Amniotic stem cell (primary cell): ENCODE data around the gene ERGIC3.
"Not testable (repeated sequence)": the region's sequence is repeated elsewhere in the genome, so short reads cannot be mapped to it uniquely, and the experiment has no call there.

Experiments
- DNase-seq: peaks from one replicate; lab custom pipeline; 2025; lab: John Stamatoyannopoulos, UW

Gene ERGIC3

DNA sequence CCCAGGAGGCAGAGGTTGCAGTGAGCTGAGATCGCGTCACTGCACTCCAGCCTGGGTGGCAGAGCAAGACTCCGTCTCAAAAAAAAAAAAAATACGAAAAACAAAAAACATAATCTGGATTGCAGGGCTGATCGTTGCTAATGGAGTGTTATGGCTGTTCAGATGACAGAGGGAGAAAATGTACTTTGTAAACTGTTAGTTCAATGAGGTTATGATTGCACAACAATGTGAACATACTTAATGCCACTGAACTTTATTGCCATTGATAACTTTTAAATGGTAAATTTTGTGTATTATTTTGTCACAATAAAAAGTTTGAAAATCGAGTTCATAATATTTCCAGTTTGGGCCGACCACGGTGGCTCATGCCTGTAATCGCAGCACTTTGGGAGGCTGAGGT, 22.9 kb upstream of the ERGIC3 start:
- DNase-seq: no peak

DNA sequence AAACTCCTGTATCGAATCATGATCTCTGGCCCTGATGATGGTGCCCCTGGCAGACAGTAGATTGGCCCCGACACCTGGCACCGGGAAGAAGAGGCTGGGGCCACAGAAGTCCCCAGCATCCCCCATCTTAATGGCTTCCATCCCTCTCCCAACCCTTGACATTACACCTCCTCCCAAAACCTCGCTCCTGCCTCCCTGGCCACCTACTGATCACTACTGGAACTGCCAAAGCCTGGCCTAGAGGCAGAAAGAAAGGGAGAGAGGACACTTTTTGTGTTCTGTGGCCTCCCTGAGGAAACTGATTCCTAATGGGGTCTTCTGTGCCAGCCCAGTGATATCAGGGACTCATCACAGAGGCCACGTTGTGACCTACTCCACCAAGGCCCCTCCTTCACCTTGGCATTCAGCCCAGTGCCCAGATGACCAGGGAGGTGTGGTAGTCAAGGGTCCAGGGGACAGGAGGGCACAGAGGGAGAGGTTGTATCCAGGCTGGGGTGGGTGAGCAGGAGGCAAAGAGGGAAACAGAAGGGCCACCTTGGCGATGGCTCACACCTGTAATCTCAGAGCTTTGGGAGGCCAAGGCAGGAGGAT, 18.5 kb upstream of the ERGIC3 start:
- DNase-seq: no peak

DNA sequence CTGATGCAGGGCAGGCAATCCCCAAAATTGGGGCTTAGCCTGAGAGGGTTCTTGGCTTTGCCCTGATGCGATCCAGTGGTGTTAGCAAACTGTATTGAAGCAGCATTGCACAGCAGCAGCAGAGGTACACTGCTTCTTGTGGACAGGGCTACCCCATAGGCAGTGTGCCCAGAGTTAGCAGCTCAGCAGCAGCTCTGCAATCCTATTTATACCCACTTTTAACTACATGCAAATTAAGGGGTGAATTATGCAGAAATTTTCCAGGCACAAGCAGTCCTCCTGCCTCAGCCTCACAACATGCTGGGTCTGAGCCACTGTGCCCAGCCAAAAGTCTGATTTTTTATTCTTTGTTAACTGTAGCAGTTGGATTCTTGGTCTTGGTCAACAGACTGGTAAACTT, 16.2 kb upstream of the ERGIC3 start:
- no peak for DNase-seq

DNA sequence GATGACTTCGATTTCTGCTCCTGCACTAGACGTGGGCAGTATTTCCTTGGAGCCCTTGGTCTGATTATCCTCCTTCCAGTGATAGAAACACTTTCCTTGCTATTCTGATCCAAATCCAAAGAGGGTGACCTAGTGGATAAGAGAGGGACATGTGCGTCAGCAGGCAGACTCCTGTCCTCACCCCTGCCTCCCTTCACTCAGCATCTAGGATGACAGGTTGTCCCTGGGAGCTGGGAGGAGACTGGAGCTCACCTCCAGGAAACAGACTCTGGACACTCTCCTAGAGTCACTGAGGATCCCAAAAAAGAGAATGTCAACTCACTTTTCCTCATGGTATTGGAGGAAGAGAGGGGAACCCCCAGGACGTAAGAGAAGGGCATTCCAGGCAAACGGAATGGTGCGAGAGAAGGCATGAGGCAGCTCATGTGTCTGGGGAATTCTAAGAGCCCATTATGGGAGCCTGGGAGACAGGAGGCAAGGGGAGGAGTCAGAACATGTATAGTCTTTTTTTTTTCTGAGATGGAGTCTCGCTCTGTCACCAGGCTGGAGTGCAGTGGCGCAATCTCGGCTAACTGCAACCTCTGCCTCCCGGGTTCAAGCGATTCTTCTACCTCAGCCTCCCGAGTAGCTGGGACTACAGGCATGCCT, 14.6 kb upstream of the ERGIC3 start:
- DNase-seq: no peak

DNA sequence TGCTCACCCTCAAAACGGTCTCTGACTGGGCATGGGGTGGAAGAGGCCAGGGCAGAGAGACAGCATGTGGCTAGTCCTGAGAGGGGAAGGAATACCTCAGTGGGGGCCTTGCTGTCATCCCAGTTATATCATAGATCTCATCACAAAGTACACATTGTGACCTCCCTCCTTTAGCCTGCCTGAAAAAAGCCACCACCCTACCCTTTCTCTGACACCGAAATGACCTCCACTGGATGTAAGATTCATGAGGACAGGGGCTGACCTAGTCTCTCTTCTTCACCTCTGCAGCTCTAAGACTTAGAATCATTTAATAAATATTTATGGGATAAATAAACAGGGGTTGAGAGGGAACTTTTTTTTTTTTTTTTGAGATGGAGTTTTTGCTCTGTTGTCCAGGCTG, 12.3 kb upstream of the ERGIC3 start, which contains the start of gene C20orf173:
Gene C20orf173 (minus strand): TSS at position 101 of the 400 bp plus-strand sequence. CDS start 279 bp downstream, outside the sequence.
- no peak for DNase-seq

DNA sequence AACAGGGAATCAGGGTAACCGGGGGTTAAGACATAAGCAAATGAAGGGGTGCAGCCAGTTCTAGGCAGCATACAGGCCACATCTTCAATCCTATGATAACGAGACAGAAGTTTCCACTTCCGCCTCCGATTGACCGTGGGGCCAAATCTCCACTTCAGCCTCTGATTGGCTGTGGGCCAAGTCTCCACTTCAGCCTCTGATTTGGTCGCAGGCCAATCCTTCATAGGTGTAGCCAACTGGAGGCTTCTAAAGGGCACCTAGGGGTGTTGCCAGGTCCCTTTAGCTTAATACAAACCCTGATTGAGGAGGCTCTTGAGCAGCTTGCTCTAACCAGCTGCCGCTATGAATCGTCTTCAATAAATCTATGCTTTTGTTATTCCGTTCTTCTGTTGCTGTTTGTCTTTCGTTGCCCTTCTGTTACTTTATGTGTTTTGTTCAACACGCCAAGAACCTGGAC, 2.1 kb upstream of the ERGIC3 start:
- no peak for DNase-seq

DNA sequence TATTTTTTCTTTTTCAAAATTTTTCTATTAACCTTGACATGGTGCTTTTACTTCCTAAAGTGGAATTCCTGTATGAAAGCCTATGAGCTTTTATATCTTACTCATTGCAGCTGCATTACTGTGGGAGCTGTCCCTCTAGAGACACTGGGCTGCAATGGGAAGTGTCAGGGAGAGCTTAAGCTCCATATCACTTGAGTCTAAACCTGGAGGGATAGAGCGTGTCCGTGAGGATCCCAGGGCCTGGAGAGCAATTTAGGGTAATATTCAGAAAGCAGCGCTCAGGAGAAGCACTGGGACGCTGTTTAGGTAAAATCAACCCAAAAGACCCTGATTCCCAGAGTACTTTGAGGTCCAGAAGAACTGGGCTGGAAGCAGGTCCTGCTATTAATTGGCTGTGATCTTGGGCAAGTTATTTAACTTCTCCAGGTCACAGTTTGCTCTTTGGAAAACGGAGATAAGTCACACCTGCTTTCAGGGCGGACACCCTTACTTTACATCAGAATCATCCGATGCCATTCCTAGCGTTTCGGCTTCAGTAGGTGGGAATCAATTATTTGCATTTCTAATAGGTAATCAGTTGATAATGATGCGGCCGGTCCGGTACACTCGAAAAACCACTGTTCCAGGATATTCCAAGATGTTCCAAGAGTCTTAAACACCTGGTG, 628 bp upstream of the ERGIC3 start:
- no peak for DNase-seq

DNA sequence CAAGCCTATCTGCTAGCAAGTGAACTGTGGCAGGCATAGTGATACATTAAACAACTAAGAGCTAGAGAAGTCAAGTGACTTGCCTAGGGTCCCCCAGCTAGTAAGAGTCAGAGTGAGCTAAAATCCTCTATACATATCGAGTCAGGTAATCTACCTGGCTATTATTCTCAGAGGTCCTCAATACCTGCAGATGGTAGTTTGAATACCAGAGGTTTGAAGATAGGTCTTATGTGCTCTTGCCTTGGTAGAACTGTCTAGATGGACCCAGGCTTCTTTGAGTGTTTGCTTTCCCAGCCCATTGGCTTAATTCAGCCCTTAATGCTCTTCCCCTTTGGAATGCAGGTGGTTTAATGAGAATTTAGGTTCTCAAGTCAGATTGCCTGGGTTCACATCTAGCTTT, 1.1 kb downstream of the ERGIC3 start:
- DNase-seq: no peak

DNA sequence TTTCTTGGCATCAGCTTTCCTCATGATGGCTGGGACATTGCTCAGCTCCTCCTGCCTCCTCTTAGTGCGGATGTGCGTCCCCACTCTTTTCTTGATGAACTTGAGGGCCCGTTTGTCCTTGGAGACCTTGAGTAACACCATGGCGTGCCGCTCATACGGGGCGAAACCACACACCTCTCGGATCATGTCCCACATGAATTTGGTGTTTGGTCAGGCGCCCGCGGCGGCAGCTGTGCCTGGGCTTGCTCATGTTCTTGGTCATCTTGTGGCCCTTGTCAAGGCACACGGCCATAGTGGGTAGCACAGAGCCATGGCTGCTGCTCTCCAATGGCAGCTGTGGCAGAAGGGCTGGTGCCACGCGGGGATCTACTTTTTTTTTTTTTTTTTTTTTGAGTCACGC, 2.6 kb downstream of the ERGIC3 start:
- no peak for DNase-seq

DNA sequence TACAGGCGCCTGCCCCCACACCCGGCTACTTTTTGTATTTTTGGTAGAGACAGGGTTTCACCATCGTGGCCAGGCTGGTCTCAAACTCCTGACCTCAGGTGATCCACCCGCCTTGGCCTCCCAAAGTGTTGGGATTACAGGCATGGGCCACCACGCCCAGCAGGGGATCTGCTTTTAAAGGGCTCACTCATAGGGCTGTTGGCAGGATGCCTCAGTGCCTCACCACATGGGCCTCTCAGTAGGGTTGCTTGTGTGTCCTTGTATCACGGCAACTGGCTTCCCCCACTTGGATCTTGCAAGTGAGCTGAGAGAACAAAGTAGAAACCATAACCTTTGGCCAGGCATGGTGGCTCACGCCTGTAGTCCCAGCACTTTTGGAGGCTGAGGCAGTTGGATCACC, 3.1 kb downstream of the ERGIC3 start:
- not testable (repeated sequence) for DNase-seq

DNA sequence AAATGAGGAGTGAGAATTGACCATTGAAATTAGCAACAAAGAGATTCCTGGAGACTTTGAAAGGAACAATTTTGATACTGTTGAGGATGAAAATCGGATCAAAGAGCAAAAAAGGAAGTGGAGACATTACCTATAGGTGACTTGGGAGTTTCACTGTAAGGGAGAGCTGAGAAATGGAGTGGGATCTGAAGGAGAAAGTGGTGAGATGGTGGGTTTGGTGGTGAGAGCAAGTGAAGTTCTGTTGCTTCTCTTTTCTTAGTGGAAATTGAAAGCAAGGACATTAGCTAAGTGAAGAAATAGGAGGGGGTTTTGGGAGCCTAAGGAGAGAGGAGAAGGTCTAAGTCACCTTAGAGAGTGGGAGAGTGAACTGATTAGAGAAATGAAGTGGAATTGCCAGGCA, 4.2 kb downstream of the ERGIC3 start:
- DNase-seq: no peak

DNA sequence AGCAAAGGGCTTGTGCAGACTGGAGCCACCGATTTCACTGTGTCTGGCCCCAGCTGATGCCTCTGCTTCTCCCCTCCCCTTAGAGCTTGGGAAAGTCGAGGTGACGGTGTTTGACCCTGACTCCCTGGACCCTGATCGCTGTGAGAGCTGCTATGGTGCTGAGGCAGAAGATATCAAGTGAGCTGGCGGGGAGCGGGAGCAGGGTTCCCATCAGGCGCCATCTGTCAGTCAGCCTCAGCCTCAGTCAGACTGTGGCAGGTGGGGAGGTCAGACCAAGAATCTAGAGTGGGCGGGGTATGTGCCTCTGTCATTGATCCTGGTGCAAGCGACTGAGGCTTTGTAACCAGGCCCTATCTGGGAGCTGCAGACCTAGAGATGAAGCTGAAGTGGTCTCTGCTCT, 5.5 kb downstream of the ERGIC3 start:
- DNase-seq: no peak

DNA sequence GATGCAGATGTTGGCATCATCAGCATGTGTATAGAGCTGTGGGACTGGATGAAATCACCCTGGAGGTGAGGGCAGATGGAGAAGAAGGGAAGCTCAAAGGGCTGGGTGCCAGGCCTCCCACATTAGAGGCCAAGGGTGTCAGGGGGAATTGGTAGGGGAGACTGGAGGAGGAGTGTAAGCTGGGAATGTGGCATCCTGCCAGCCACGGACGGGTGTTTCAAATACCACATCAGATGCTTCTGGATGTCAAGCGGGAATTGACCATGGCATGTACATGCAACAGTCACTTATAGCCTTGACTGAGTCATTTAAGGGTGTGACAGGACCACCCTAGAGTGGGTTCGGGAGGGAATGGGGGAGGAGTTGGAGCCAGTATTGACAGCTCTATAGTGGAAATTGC, 9.6 kb downstream of the ERGIC3 start:
- DNase-seq: no peak

DNA sequence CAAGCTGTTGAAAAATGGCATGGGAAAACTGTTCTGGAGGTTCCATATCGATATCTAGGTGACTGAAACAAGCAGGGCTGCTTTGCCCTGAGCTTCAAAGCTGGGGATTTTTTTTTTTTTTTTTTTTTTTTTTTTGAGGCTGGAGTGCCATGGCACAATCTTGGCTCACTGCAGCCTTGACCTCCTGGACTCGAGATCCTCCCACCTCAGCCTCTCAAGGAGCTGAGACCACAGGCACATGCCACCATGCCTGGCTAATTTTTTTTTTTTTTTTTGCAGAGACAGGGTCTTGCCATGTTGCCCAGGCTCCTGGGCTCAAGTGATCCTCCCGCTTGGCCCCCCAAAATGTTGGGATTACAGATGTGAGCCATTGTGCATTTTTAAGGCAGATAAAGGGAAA, 11.0 kb downstream of the ERGIC3 start:
- no peak for DNase-seq

DNA sequence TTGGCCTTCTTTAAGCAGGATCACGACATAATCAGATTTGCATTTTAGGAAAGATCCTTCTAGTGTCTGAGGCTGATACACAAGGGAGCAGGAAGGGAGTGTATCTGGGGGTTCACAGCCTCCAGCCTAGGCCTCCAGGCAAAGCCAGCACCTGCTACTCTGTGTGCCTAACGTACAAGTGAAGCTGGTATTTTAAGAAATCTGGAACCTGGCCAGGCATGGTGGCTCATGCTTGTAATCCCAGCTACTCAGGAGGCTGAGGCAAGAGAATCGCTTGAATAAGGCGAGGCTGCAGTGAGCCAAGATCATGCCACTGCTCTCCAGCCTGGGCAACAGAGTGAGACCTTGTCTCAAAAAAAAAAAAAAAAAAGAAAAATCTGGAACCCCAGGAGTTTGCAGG, 13.6 kb downstream of the ERGIC3 start:
- DNase-seq: not testable (repeated sequence)

DNA sequence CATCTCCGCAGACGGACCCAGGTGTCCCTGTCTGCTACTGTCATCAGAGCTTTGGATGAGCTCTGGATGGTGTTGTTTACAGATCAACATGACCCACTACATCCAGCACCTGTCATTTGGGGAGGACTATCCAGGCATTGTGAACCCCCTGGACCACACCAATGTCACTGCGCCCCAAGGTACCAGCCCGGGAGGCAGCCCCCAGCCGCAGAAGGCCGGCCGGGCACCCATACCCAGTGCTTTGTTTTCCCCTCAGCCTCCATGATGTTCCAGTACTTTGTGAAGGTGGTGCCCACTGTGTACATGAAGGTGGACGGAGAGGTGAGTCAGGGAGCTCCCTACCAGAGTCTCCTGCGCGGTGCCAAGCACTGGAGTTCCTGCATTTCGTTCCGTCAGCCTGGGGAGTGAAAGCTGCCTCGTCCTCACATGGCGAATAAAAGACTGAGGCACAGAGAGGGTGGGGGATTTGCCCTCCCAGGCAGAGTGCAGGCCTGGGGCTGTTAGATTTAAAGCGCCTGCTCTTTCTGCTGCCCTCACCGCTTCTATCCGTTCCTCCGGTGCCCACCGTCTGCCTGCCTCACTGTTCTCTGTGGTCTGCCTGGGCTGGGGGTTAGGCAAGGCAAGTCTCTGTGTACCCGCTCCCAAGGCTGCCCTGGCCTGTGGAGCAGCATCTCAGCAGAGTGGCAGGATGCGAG, 14.2 kb downstream of the ERGIC3 start:
- no peak for DNase-seq

DNA sequence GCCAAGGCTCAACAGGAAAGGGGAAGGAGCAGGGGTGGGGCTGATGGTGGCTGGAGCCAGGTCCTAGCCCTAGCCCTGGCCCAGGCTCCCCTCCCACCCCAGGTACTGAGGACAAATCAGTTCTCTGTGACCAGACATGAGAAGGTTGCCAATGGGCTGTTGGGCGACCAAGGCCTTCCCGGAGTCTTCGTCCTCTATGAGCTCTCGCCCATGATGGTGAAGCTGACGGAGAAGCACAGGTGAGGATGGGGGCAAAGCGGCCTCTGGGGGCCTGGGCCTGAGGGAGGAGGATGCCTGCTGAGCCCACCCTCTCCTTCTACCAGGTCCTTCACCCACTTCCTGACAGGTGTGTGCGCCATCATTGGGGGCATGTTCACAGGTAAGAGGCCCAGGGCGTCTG, 15.0 kb downstream of the ERGIC3 start:
- no peak for DNase-seq

DNA sequence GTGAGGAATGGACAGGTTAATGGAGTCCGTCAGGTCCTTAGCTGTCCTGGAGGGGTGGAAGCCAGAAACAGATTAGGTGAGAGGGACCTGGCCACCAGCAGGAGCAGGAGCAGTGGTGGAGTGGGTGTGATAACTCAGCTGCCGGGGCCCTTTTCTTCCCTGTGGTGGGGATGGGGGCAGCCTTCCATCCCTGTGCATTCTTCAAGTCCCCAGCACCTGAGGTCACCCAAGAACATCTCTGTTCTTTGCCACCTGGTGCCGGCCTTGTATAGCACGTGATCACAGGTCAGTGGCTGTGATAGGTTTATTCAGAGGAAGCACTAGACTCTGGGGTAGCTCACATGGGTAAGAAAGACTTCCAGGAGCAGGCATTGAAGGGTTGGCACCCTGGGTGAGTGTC, 16.6 kb downstream of the ERGIC3 start:
- no peak for DNase-seq

DNA sequence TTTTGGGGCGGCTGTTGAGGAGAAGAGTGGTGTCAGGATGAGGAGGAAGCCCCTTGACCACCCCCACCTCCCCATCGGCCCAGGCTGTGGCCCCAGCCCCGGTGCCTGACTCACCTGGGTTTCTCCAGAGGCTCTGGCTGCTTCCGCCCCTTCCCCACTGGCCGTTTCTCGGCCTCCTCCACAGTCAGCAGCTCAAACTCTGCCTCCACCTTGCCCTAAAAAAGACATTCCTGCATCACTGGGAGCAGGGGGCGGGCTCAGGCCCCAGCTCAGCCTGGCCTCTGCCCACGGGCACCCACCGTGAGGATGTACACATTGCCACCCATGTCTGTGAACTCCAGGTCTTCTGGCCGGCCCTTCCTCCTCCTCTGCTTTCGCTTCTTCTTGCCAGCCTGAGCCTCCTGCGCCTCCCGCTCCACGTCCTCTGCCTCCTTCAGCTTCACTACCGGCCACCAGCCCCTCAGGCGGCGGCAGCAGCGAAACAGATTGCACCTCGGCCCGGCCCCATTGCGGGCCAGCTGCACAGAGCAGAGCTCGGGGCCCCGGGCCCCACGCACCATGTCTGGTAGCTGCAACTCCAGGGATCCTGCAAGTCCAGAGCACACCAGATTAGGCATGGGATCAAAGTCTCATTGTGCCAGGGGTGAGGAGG, 17.3 kb downstream of the ERGIC3 start:
- DNase-seq: no peak

DNA sequence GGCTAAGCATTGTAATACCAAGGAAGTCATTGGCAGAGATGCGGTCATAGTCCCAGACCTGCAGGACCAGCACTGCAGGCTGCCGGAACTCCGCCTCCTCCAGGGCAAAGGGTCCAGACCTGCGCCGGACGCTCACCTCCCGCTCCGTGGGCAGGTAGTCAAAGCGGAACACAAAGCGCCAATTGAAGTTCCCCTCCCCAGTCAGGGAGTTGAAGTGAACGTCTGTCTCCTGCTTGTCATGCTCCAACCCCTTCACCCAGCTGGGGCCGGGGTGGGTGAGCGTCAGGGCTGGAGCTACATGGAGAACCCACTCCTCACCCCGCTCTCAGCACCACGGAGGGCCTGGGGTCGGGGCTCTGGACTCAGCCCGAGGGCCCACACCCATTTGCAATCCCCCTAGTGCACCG, 18.2 kb downstream of the ERGIC3 start:
- DNase-seq: no peak

DNA sequence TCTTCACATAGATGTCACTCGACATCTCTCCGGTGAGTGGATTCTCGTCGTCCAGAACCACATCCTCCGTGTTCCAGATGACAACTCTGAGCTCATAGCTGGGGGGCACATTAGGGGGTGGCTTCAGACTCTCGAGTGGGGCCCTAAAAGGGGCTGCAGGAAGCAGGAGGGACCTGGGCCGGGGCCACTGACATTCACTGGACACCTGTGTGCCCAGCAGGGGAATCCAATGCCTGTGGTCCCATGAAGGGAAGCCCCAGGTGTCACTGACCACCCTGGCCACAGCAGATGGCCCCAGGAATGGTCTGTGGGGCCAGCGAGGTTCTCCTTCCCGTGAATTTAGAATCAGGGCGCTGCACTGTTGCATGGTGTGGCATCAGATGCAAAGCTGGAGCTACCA, 18.7 kb downstream of the ERGIC3 start:
- no peak for DNase-seq

DNA sequence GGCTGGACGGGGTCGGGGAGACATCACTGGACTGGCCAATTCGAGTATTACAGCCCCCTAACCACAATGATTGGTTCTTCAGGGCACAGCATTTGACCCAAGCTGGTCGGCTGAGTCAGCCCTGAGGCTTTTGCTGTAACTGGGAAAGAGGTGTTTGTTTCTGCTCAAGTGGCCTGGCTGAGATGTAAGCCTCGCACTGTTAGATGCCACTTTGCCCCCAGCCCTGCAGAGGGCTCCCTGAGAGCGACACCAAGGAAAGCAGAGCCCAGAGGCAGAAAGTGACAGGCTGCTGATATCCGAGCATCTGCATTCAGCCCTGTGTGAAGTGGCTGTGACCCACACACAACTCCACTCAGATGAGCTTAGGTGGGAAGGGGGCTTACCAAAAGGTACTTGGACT, 19.4 kb downstream of the ERGIC3 start:
- DNase-seq: no peak
